Liver (tissue), 9 donors: ENCODE results near the gene HSD17B12. TPM values are rescaled to one million over a fixed set of nuclear protein-coding genes. Genes with fewer than 3 reads are reported as not detected.

Source experiments
- DNase-seq: peaks from one replicate; pipeline ENCODE4 v3.0.0-alpha.2; 2017; ENCODE audit warnings: low spot score
- H3K27ac ChIP-seq, 2 donors: one replicate each; pipeline ENCODE4 v1.7.0; 2013; ENCODE audit warnings: inconsistent platforms in 2 of 2, low read length in 2 of 2, control low read depth in 1 of 2, low read depth in 1 of 2, mild to moderate bottlenecking in 1 of 2
- H3K27me3 ChIP-seq, 4 donors: one replicate each; pipeline versions ENCODE4 v1.6.1 to v1.7.0; 2013; ENCODE audit warnings: low read length in 3 of 4, inconsistent platforms in 1 of 4, mild to moderate bottlenecking in 1 of 4, moderate library complexity in 1 of 4; ENCODE audit not compliant: control insufficient read depth in 4 of 4, insufficient read depth in 4 of 4
- H3K36me3 ChIP-seq, 4 donors: one replicate each; pipeline versions ENCODE4 v1.6.1 to v1.7.0; 2013; ENCODE audit warnings: low read length in 3 of 4, mild to moderate bottlenecking in 3 of 4, low read depth in 1 of 4, moderate library complexity in 1 of 4; ENCODE audit not compliant: control insufficient read depth in 4 of 4, insufficient read depth in 3 of 4
- H3K4me1 ChIP-seq, 4 donors: one replicate each; pipeline versions ENCODE4 v1.6.1 to v1.7.0; 2013; ENCODE audit warnings: low read length in 3 of 4, mild to moderate bottlenecking in 3 of 4, moderate library complexity in 1 of 4; ENCODE audit not compliant: control insufficient read depth in 4 of 4, insufficient read depth in 4 of 4
- H3K4me3 ChIP-seq, 3 donors: one replicate each; pipeline versions ENCODE4 v1.6.1 to v1.7.0; 2013; ENCODE audit warnings: low read length in 3 of 3, control low read depth in 1 of 3, low read depth in 1 of 3, mild to moderate bottlenecking in 1 of 3
- H3K9ac ChIP-seq, 2 donors: one replicate each; pipeline ENCODE4 v1.7.0; 2013; ENCODE audit warnings: low read length in 2 of 2, mild to moderate bottlenecking in 2 of 2, moderate library complexity in 2 of 2, control low read depth in 1 of 2, low read depth in 1 of 2
- H3K9me3 ChIP-seq, 4 donors: one replicate each; pipeline versions ENCODE4 v1.6.1 to v1.7.0; 2013; ENCODE audit warnings: low read length in 3 of 4; ENCODE audit not compliant: control insufficient read depth in 4 of 4
- EGR1 ChIP-seq, 2 donors: IDR thresholded peaks; 2 replicates each; pipeline ENCODE4 v1.6.1; 2016 to 2018; ENCODE audit warnings: antibody characterized with exemption in 2 of 2, low read depth in 2 of 2
- FOXA1 ChIP-seq: IDR thresholded peaks from 2 replicates; pipeline ENCODE4 v1.6.1; 2016; ENCODE audit warnings: antibody characterized with exemption
- GABPA ChIP-seq, 2 donors: IDR thresholded peaks in 1 of 2; conservative IDR thresholded peaks in 1 of 2; 2 replicates each; pipeline ENCODE4 v1.6.1; 2016; ENCODE audit warnings: antibody characterized with exemption in 2 of 2, mild to moderate bottlenecking in 1 of 2, moderate library complexity in 1 of 2
- HNF4A ChIP-seq, 2 donors: conservative IDR thresholded peaks; 2 replicates each; pipeline ENCODE4 v1.6.1; 2016; ENCODE audit warnings: antibody characterized with exemption in 2 of 2, mild to moderate bottlenecking in 2 of 2
- HNF4G ChIP-seq: IDR thresholded peaks from 2 replicates; pipeline ENCODE4 v1.6.1; 2016; ENCODE audit warnings: antibody characterized with exemption
- JUND ChIP-seq, 2 donors: IDR thresholded peaks; 2 replicates each; pipeline ENCODE4 v1.6.1; 2016; ENCODE audit warnings: antibody characterized with exemption in 2 of 2
- NR2F2 ChIP-seq: IDR thresholded peaks from 2 replicates; pipeline ENCODE4 v1.6.1; 2016; ENCODE audit warnings: antibody characterized with exemption
- RAD21 ChIP-seq, 2 donors: IDR thresholded peaks; 2 replicates each; pipeline ENCODE4 v1.6.1; 2016; ENCODE audit warnings: antibody characterized with exemption in 2 of 2, mild to moderate bottlenecking in 2 of 2
- RXRA ChIP-seq, 2 donors: IDR thresholded peaks; 2 replicates each; pipeline ENCODE4 v1.6.1; 2017 to 2018; ENCODE audit warnings: antibody characterized with exemption in 2 of 2, mild to moderate bottlenecking in 1 of 2
- SP1 ChIP-seq: IDR thresholded peaks from 2 replicates; pipeline ENCODE4 v1.6.1; 2018; ENCODE audit warnings: antibody characterized with exemption, mild to moderate bottlenecking
- TAF1 ChIP-seq: conservative IDR thresholded peaks from 2 replicates; pipeline ENCODE4 v1.6.1; 2016; ENCODE audit warnings: antibody characterized with exemption, mild to moderate bottlenecking
- YY1 ChIP-seq: IDR thresholded peaks from 2 replicates; pipeline ENCODE4 v1.6.1; 2016; ENCODE audit warnings: antibody characterized with exemption, mild to moderate bottlenecking
- WGBS: extraction: QIAGEN DNeasy Blood & Tissue Kit; methylation state at CpG from one replicate; pipeline ENCODE4 v1.1.7; 2013; 5-methylcytosine and 5-hydroxymethylcytosine counted together
- polyA plus RNA-seq, 2 donors: library from polyadenylated mRNA; stranded (reverse) in 1 of 2; unstranded in 1 of 2; fragments of 200-250 nt in 1 of 2; fragments of >200 nt in 1 of 2; fragmentation: Nextera tagmentation in 1 of 2; extraction: Ambion mirVana in 1 of 2; gene quantifications; one replicate each; pipeline versions ENCODE4 v1.2.1 to v1.2.3, GENCODE V29; 2013 to 2015
- total RNA-seq, 2 donors: library from RNA; depleted of rRNA; stranded (reverse); fragments of >200 nt; gene quantifications; one replicate each; pipeline ENCODE4 v1.2.3, GENCODE V29; 2014
- TF ChIP-seq, protein P1 (sequence below): IDR thresholded peaks from 2 replicates; pipeline ENCODE4 v1.6.1; 2016; ENCODE audit warnings: antibody characterized with exemption
- TF ChIP-seq, protein P2 (sequence below): fragments of 150-350 bp; IDR thresholded peaks from 2 replicates; pipeline ENCODE4 v1.5.1; 2017; ENCODE audit warnings: improper control_type of control experiment, low read depth, low read length; ENCODE audit not compliant: missing input control
- TF ChIP-seq, protein P3 (sequence below): IDR thresholded peaks from 2 replicates; pipeline ENCODE4 v1.6.1; 2016; ENCODE audit warnings: antibody characterized with exemption
- TF ChIP-seq, protein P4 (sequence below): IDR thresholded peaks from 2 replicates; pipeline ENCODE4 v1.6.1; 2016; ENCODE audit warnings: antibody characterized with exemption
- TF ChIP-seq, protein P5 (sequence below): IDR thresholded peaks from 2 replicates; pipeline ENCODE4 v1.6.1; 2016; ENCODE audit warnings: antibody characterized with exemption, mild to moderate bottlenecking
- donor health status: healthy.
- donor health status: healthy.
- donor health status: healthy.
- donor health status: healthy.
- donor health status: healthy.

Gene HSD17B12
- total and polyA plus RNA-seq, 4 donors: 50.3 to 126 (median 68.3) TPM

DNA sequence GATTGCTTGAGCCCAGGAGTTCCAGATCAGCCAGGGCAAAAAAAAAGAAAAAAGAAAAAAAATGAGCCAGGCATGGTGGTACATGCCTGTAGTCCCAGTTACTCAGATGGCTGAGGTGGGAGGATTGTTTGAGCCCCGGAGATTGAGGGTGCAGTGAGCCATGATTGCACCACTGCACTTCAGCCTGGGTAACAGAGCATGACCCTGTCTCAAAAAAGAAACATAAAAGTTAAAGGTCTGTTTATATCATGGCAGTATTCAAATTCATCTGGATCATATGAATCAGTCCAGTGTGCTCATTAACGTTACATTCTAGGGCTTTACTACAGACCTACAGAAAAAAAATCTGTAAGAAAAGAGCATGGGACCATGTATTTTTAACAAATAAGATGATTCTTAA, 13.9 kb downstream of the HSD17B12 start:
- H3K4me1 ChIP-seq: no peaks in the 10 kb centered on the region
- H3K27ac ChIP-seq: no peak overlapping the region
- no peak overlapping the region for H3K9ac ChIP-seq
- WGBS: 89% methylated on average over 2 of the region's 2 CpGs
- DNase-seq: no peak
- no peak overlapping the region for H3K4me3 ChIP-seq
- H3K9me3 ChIP-seq: no peaks in the 10 kb centered on the region
- no peaks in the 10 kb centered on the region for H3K27me3 ChIP-seq
- TF ChIP-seq GABPA (IDR thresholded peaks at IDR 0.05 in 1 of 2, conservative IDR thresholded peaks at IDR 0.05 in 1 of 2): no peak
- TF ChIP-seq RXRA (IDR thresholded peaks at IDR 0.05): no peak
- TF ChIP-seq, protein P1, sequence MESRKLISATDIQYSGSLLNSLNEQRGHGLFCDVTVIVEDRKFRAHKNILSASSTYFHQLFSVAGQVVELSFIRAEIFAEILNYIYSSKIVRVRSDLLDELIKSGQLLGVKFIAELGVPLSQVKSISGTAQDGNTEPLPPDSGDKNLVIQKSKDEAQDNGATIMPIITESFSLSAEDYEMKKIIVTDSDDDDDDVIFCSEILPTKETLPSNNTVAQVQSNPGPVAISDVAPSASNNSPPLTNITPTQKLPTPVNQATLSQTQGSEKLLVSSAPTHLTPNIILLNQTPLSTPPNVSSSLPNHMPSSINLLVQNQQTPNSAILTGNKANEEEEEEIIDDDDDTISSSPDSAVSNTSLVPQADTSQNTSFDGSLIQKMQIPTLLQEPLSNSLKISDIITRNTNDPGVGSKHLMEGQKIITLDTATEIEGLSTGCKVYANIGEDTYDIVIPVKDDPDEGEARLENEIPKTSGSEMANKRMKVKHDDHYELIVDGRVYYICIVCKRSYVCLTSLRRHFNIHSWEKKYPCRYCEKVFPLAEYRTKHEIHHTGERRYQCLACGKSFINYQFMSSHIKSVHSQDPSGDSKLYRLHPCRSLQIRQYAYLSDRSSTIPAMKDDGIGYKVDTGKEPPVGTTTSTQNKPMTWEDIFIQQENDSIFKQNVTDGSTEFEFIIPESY: no peak
- TF ChIP-seq, protein P2, sequence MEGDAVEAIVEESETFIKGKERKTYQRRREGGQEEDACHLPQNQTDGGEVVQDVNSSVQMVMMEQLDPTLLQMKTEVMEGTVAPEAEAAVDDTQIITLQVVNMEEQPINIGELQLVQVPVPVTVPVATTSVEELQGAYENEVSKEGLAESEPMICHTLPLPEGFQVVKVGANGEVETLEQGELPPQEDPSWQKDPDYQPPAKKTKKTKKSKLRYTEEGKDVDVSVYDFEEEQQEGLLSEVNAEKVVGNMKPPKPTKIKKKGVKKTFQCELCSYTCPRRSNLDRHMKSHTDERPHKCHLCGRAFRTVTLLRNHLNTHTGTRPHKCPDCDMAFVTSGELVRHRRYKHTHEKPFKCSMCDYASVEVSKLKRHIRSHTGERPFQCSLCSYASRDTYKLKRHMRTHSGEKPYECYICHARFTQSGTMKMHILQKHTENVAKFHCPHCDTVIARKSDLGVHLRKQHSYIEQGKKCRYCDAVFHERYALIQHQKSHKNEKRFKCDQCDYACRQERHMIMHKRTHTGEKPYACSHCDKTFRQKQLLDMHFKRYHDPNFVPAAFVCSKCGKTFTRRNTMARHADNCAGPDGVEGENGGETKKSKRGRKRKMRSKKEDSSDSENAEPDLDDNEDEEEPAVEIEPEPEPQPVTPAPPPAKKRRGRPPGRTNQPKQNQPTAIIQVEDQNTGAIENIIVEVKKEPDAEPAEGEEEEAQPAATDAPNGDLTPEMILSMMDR: no peak
- no peak for TF ChIP-seq SP1
- no peak for TF ChIP-seq YY1
- TF ChIP-seq, protein P3, sequence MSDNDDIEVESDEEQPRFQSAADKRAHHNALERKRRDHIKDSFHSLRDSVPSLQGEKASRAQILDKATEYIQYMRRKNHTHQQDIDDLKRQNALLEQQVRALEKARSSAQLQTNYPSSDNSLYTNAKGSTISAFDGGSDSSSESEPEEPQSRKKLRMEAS: no peak
- TF ChIP-seq RAD21 (IDR thresholded peaks at IDR 0.05): no peak
- no peak for TF ChIP-seq HNF4A (conservative IDR thresholded peaks at IDR 0.05)
- no peak for TF ChIP-seq NR2F2
- TF ChIP-seq TAF1: no peak
- TF ChIP-seq HNF4G: no peak
- no peak for TF ChIP-seq JUND (IDR thresholded peaks at IDR 0.05)
- TF ChIP-seq, protein P4, sequence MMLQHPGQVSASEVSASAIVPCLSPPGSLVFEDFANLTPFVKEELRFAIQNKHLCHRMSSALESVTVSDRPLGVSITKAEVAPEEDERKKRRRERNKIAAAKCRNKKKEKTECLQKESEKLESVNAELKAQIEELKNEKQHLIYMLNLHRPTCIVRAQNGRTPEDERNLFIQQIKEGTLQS: no peak
- TF ChIP-seq EGR1 (IDR thresholded peaks at IDR 0.05; ENCODE audit: low read depth in 2 of 2): no peak
- TF ChIP-seq FOXA1: no peak
- H3K36me3 ChIP-seq: no peaks in the 10 kb centered on the region

DNA sequence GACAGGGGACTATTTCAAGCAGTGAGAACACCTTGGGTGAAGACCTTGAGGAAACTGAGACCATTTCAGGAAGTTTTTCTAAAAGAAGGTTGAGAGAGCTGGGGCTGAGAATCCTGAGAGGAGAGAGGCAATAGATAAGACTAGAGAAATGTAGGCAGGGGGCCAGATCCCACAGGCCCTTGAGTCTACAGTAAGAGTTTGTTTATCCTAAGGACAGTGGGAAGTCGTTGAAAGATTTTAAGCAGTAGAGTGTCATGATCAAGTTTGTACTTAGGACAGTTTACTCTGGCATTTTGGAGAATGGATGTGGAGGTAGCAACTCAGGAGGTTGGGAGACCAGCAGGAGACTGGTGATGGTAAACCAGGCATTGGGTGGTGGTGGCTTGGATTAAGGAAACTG, 17.1 kb downstream of the HSD17B12 start:
- no peak for TF ChIP-seq HNF4A (conservative IDR thresholded peaks at IDR 0.05)

DNA sequence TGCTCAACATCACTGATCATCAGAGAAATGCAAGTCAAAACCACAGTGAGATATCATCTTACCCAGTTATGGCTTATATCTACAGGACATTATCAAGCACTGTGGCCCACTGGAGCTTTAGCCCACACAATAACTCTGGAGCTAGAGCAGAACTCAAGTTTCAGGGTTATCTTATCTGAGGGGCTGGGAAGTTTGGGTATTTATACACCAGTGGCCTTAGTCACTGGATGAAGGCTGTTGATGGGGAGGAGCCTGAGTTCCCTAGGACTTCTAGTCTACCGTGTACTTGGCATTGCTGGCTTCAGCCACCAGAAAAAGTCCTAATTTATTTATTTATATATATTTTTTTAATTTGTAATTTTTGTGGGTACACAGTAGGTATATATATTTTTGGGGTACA, 19.3 kb downstream of the HSD17B12 start:
- no peaks in the 10 kb centered on the region for H3K36me3 ChIP-seq
- H3K9me3 ChIP-seq: peaks cover 0 to 2% (median 0%) of the 10 kb centered on the region in 4 donors
- no peak overlapping the region for H3K27ac ChIP-seq
- WGBS: 97% methylated on average over 1 of the region's 1 CpG
- no peaks in the 10 kb centered on the region for H3K4me1 ChIP-seq
- no peak overlapping the region for H3K4me3 ChIP-seq
- no peak for DNase-seq
- H3K27me3 ChIP-seq: no peaks in the 10 kb centered on the region
- no peak overlapping the region for H3K9ac ChIP-seq
- TF ChIP-seq, protein P4: no peak
- TF ChIP-seq NR2F2: no peak
- TF ChIP-seq, protein P3: no peak
- TF ChIP-seq HNF4G: no peak
- TF ChIP-seq, protein P5, sequence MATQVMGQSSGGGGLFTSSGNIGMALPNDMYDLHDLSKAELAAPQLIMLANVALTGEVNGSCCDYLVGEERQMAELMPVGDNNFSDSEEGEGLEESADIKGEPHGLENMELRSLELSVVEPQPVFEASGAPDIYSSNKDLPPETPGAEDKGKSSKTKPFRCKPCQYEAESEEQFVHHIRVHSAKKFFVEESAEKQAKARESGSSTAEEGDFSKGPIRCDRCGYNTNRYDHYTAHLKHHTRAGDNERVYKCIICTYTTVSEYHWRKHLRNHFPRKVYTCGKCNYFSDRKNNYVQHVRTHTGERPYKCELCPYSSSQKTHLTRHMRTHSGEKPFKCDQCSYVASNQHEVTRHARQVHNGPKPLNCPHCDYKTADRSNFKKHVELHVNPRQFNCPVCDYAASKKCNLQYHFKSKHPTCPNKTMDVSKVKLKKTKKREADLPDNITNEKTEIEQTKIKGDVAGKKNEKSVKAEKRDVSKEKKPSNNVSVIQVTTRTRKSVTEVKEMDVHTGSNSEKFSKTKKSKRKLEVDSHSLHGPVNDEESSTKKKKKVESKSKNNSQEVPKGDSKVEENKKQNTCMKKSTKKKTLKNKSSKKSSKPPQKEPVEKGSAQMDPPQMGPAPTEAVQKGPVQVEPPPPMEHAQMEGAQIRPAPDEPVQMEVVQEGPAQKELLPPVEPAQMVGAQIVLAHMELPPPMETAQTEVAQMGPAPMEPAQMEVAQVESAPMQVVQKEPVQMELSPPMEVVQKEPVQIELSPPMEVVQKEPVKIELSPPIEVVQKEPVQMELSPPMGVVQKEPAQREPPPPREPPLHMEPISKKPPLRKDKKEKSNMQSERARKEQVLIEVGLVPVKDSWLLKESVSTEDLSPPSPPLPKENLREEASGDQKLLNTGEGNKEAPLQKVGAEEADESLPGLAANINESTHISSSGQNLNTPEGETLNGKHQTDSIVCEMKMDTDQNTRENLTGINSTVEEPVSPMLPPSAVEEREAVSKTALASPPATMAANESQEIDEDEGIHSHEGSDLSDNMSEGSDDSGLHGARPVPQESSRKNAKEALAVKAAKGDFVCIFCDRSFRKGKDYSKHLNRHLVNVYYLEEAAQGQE: no peak
- no peak for TF ChIP-seq GABPA (IDR thresholded peaks at IDR 0.05 in 1 of 2, conservative IDR thresholded peaks at IDR 0.05 in 1 of 2)
- no peak for TF ChIP-seq TAF1
- no peak for TF ChIP-seq FOXA1
- TF ChIP-seq EGR1 (IDR thresholded peaks at IDR 0.05; ENCODE audit: low read depth in 2 of 2): no peak

More for the DNA sequence above, 17.1 kb downstream of the HSD17B12 start:
- H3K9me3 ChIP-seq: peaks cover 0 to 2% (median 0%) of the 10 kb centered on the region in 4 donors
- DNase-seq: no peak
- H3K4me1 ChIP-seq: no peaks in the 10 kb centered on the region
- no peaks in the 10 kb centered on the region for H3K27me3 ChIP-seq
- no peak overlapping the region for H3K4me3 ChIP-seq
- no peak overlapping the region for H3K27ac ChIP-seq
- no peak overlapping the region for H3K9ac ChIP-seq
- no peaks in the 10 kb centered on the region for H3K36me3 ChIP-seq
- 60% methylated on average over 1 of the region's 1 CpG for WGBS
